ENCODE results near the gene GPLD1. TPM values are rescaled to one million over a fixed set of nuclear protein-coding genes. Genes with fewer than 3 reads are reported as not detected.

GPLD1 gene
- total RNA-seq, 1 experiment from 2014 or later: 1.3 TPM

GRCh38 chr6:24405262-24405661 lies 84.1 kb downstream of the GPLD1 start:
- Histone ChIP-seq H3K4me3 (ENCODE audit: low read length) (0 out of 2 replicates have a peak overlapping the region, but pooled peaks have one; percentile 10), H3K36me3 (ENCODE audit: low read depth, low read length) (peaks cover 20% of the 10 kb centered on the region), H3K9me3 (ENCODE audit: low read length) (no peaks in the 10 kb centered on the region), H3K27ac (ENCODE audit: low read length) (no peak overlapping the region), H3K9me2 (replicated peaks; ENCODE audit: low read length) (no peaks in the 10 kb centered on the region), H3K79me2 (ENCODE audit: low read length) (peaks cover 66% of the 10 kb centered on the region), H4K20me1 (ENCODE audit: low read length) (peaks cover 13% of the 10 kb centered on the region; the same call in 1 of the 2 replicates), H3K4me2 (ENCODE audit: low read length) (0 out of 2 replicates have a peak overlapping the region, but pooled peaks have one; percentile 19), H2AFZ (ENCODE audit: low read length) (no peak overlapping the region), H3K9ac (ENCODE audit: low read length) (no peak overlapping the region), H3F3A (ENCODE audit: low read length, unreplicated experiment) (no peaks in the 10 kb centered on the region), H3K4me1 (ENCODE audit: insufficient read depth, low read length) (peaks cover 18% of the 10 kb centered on the region), H3K27me3 (ENCODE audit: low read length) (no peaks in the 10 kb centered on the region)
- ChIA-PET CTCF (no interaction called here), POLR2A (ENCODE audit: unreplicated experiment) (no interaction called here)
- BruUV-seq (replicated peaks): no TSS peak
- intact Hi-C loops (cut with micrococcal nuclease): no loop called here
- no peak for ATAC-seq
- DNase-seq: no peak
- no peak for TF ChIP-seq EZH2phosphoT487 (IDR thresholded peaks at IDR 0.05; ENCODE audit: borderline replicate concordance, low read length)
- TF ChIP-seq, protein P1, sequence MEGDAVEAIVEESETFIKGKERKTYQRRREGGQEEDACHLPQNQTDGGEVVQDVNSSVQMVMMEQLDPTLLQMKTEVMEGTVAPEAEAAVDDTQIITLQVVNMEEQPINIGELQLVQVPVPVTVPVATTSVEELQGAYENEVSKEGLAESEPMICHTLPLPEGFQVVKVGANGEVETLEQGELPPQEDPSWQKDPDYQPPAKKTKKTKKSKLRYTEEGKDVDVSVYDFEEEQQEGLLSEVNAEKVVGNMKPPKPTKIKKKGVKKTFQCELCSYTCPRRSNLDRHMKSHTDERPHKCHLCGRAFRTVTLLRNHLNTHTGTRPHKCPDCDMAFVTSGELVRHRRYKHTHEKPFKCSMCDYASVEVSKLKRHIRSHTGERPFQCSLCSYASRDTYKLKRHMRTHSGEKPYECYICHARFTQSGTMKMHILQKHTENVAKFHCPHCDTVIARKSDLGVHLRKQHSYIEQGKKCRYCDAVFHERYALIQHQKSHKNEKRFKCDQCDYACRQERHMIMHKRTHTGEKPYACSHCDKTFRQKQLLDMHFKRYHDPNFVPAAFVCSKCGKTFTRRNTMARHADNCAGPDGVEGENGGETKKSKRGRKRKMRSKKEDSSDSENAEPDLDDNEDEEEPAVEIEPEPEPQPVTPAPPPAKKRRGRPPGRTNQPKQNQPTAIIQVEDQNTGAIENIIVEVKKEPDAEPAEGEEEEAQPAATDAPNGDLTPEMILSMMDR (conservative IDR thresholded peaks at IDR 0.05; ENCODE audit: low read depth, low read length): no peak
- no peak for TF ChIP-seq EZH2 (IDR thresholded peaks at IDR 0.05; ENCODE audit: low read length, unreplicated experiment)

- Histone ChIP-seq H3K36me3 (ENCODE audit: low read depth, low read length) (peaks cover 12% of the 10 kb centered on the region), H3K9me2 (replicated peaks; ENCODE audit: low read length) (no peaks in the 10 kb centered on the region), H3K4me2 (ENCODE audit: low read length) (peak overlapping the region; percentile 88), H3K4me3 (ENCODE audit: low read length) (peak overlapping the region; percentile 96), H4K20me1 (ENCODE audit: low read length) (peaks cover 13% of the 10 kb centered on the region; the same call in 1 of the 2 replicates), H3K27ac (ENCODE audit: low read length) (0 out of 2 replicates have a peak overlapping the region, but pooled peaks have one; percentile 19), H3K27me3 (ENCODE audit: low read length) (no peaks in the 10 kb centered on the region), H3K9ac (ENCODE audit: low read length) (peak overlapping the region; percentile 91), H3F3A (ENCODE audit: low read length, unreplicated experiment) (no peaks in the 10 kb centered on the region), H3K9me3 (ENCODE audit: low read length) (no peaks in the 10 kb centered on the region), H2AFZ (ENCODE audit: low read length) (peak overlapping the region; percentile 85), H3K79me2 (ENCODE audit: low read length) (peaks cover 53% of the 10 kb centered on the region), H3K4me1 (ENCODE audit: insufficient read depth, low read length) (peaks cover 18% of the 10 kb centered on the region)
- DNase-seq: no peak
- ATAC-seq: no peak
- ChIA-PET POLR2A (ENCODE audit: unreplicated experiment) (no interaction called here), CTCF (no interaction called here)
- intact Hi-C loops (cut with micrococcal nuclease): no loop called here
- TF ChIP-seq, protein P1 (conservative IDR thresholded peaks at IDR 0.05; ENCODE audit: low read depth, low read length): no peak
- TF ChIP-seq EZH2 (IDR thresholded peaks at IDR 0.05; ENCODE audit: low read length, unreplicated experiment) (no peak), EZH2phosphoT487 (IDR thresholded peaks at IDR 0.05; ENCODE audit: borderline replicate concordance, low read length) (no peak)
- BruUV-seq (replicated peaks): no TSS peak
These were observed 85.9 kb downstream of the GPLD1 start for GRCh38 chr6:24403501-24403824.

DNA sequence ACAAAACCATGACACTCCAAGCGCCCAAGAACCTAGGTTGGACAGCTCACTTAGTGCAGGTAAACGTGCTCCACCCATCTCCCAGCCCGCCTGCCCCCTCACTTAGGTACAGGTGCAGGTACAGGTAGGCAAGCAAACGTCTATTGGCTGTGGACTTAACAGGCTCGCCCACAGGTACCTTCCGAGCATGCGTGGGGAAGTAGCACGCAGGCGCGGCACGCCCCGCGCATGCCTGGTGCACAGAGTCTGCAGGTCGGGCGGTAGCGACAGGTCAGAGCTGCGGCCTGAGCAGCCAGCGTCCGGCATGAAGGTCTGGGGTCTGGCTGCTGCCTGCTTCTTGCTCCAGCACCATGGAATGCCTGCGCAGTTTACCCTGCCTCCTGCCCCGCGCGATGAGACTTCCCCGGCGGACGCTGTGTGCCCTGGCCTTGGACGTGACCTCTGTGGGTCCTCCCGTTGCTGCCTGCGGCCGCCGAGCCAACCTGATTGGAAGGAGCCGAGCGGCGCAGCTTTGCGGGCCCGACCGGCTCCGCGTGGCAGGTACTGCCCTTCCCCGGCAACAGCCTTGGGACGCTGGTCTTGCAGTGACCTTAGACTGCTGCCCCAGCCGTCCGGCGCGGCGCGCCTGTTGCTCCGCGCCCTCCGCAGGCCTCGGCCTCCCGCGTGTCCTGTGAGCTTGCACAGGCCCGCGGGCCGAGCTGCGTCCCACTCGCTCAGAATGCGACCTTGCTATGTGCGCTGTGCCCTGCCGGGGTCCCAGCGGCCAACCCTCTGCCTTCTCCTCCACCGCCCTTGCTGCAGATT lies 86.5 kb downstream of the GPLD1 start, which contains the start of gene MRS2:
TSS of gene MRS2 (plus strand) at position 240 of the 804 bp plus-strand sequence. CDS start at position 351, 111 bp downstream.
- no peaks in the 10 kb centered on the region for H3K9me3 ChIP-seq (ENCODE audit: low read length)
- TF ChIP-seq EZH2 (IDR thresholded peaks at IDR 0.05; ENCODE audit: low read length, unreplicated experiment) (no peak), EZH2phosphoT487 (IDR thresholded peaks at IDR 0.05; ENCODE audit: borderline replicate concordance, low read length) (no peak)
- TF ChIP-seq, protein P1 (conservative IDR thresholded peaks at IDR 0.05; ENCODE audit: low read depth, low read length): no peak
- BruUV-seq (replicated peaks): no TSS peak
- H3K36me3 ChIP-seq (ENCODE audit: low read depth, low read length): peaks cover 6% of the 10 kb centered on the region
- peak within 1 kb of the TSS; percentile 85 for H2AFZ ChIP-seq (ENCODE audit: low read length)
- H3K4me2 ChIP-seq (ENCODE audit: low read length): peak within 1 kb of the TSS; percentile 88
- ATAC-seq (peak; percentile 97), DNase-seq (peak; percentile 96)
- H4K20me1 ChIP-seq (ENCODE audit: low read length): peaks cover 13% of the 10 kb centered on the region; the same call in 1 of the 2 replicates
- H3K79me2 ChIP-seq (ENCODE audit: low read length): peaks cover 50% of the 10 kb centered on the region
- peak within 1 kb of the TSS; percentile 19; the same call in 1 of the 2 replicates for H3K27ac ChIP-seq (ENCODE audit: low read length)
- H3K9me2 ChIP-seq (replicated peaks; ENCODE audit: low read length): no peaks in the 10 kb centered on the region
- ChIA-PET CTCF (interaction anchor here (1.2 kb wide), 1 partner anchor 43 kb away, joined by 4 read pairs; no protein-coding TSS in a partner anchor), POLR2A (ENCODE audit: unreplicated experiment) (no interaction called here)
- H3F3A ChIP-seq (ENCODE audit: low read length, unreplicated experiment): no peaks in the 10 kb centered on the region
- peak within 1 kb of the TSS; percentile 96 for H3K4me3 ChIP-seq (ENCODE audit: low read length)
- intact Hi-C loops (cut with micrococcal nuclease): no loop called here
- peaks cover 18% of the 10 kb centered on the region for H3K4me1 ChIP-seq (ENCODE audit: insufficient read depth, low read length)
- no peaks in the 10 kb centered on the region for H3K27me3 ChIP-seq (ENCODE audit: low read length)
- H3K9ac ChIP-seq (ENCODE audit: low read length): peak within 1 kb of the TSS; percentile 91
